WTC11 (cell line): Measurements from ENCODE around the gene SEMA4D. TPM values are rescaled to one million over a fixed set of nuclear protein-coding genes. Genes with fewer than 3 reads are reported as not detected.
A peak's percentile ranks its signal among the peaks of the same experiment; 100 is the strongest.

ENCODE experiments used
- ATAC-seq: fragments of 200-7000 bp; cut with Tn5 transposase; 2 replicates; pipeline ENCODE4 v1.10.0; 2021; ENCODE audit warnings: mild to moderate bottlenecking, moderate library complexity
- CTCF ChIA-PET: fragments of 300-600 bp; sonication (Branson Sonifier 250); formaldehyde crosslinking; loops from one replicate; lab custom pipeline; 2021; ENCODE audit warnings: antibody characterized with exemption; lab: Charles Lee
- POLR2A ChIA-PET: fragments of 350-600 bp; sonication (Branson Sonifier 250); formaldehyde crosslinking; loops from one replicate; lab custom pipeline; 2021; ENCODE audit warnings: antibody characterized with exemption; lab: Charles Lee
- DNase-seq: peaks from one replicate; pipeline ENCODE4 v3.0.0; 2021; ENCODE audit warnings: low spot score
- H3K27ac Mint-ChIP-seq: 2 replicates; pipeline ENCODE4 v1.8.0; 2021; ENCODE audit warnings: mixed read lengths
- H3K27me3 Mint-ChIP-seq: 2 replicates; pipeline ENCODE4 v1.8.0; 2021; ENCODE audit warnings: low read depth, mild to moderate bottlenecking, moderate library complexity, mixed read lengths
- H3K36me3 Mint-ChIP-seq: 2 replicates; pipeline ENCODE4 v1.8.0; 2021; ENCODE audit warnings: mixed read lengths
- H3K4me1 Mint-ChIP-seq: 2 replicates; pipeline ENCODE4 v1.8.0; 2022; ENCODE audit warnings: mixed read lengths
- H3K4me3 Mint-ChIP-seq: 2 replicates; pipeline ENCODE4 v1.8.0; 2021; ENCODE audit warnings: mild to moderate bottlenecking, moderate library complexity, mixed read lengths
- H3K9me3 Mint-ChIP-seq: 2 replicates; pipeline ENCODE4 v1.8.0; 2021; ENCODE audit warnings: mixed read lengths
- ARID4B ChIP-seq: sonication (generic); formaldehyde crosslinking; IDR thresholded peaks from 2 replicates; pipeline ENCODE4 v1.8.0; 2023; ENCODE audit warnings: missing genetic modification reagents, mild to moderate bottlenecking, borderline replicate concordance
- ATF6 ChIP-seq: sonication (generic); formaldehyde crosslinking; IDR thresholded peaks from 2 replicates; pipeline ENCODE4 v1.8.1; 2023; ENCODE audit warnings: mild to moderate bottlenecking, missing genetic modification reagents
- CREM ChIP-seq: sonication (generic); formaldehyde crosslinking; IDR thresholded peaks from 2 replicates; pipeline ENCODE4 v1.8.1; 2022; ENCODE audit warnings: mild to moderate bottlenecking, missing genetic modification reagents, moderate library complexity
- E2F1 ChIP-seq: sonication (generic); formaldehyde crosslinking; IDR thresholded peaks from 2 replicates; pipeline ENCODE4 v1.8.0; 2022; ENCODE audit warnings: mild to moderate bottlenecking, missing genetic modification reagents
- FOXJ3 ChIP-seq: sonication (generic); formaldehyde crosslinking; IDR thresholded peaks from 2 replicates; pipeline ENCODE4 v1.9.0; 2021; ENCODE audit warnings: missing genetic modification reagents, mild to moderate bottlenecking, borderline replicate concordance
- JAZF1 ChIP-seq: fragments of 250-450 bp; sonication (Bioruptor Pico); IDR thresholded peaks from 2 replicates; pipeline ENCODE4 v1.9.0; 2021; ENCODE audit warnings: moderate library complexity, mild to moderate bottlenecking, inconsistent platforms
- KAT7 ChIP-seq: sonication (generic); formaldehyde crosslinking; IDR thresholded peaks from 2 replicates; pipeline ENCODE4 v1.8.1; 2023; ENCODE audit warnings: missing genetic modification reagents, mild to moderate bottlenecking, borderline replicate concordance
- MAX ChIP-seq: sonication (generic); formaldehyde crosslinking; IDR thresholded peaks from 2 replicates; pipeline ENCODE4 v1.8.0; 2022; ENCODE audit warnings: mild to moderate bottlenecking, missing genetic modification reagents
- MYBL2 ChIP-seq: sonication (generic); formaldehyde crosslinking; IDR thresholded peaks from 2 replicates; pipeline ENCODE4 v1.8.1; 2023; ENCODE audit warnings: mild to moderate bottlenecking, moderate library complexity, missing genetic modification reagents
- NFE2L1 ChIP-seq: sonication (generic); formaldehyde crosslinking; IDR thresholded peaks from 2 replicates; pipeline ENCODE4 v1.8.1; 2023; ENCODE audit warnings: missing genetic modification reagents
- NFYB ChIP-seq: sonication (generic); formaldehyde crosslinking; conservative IDR thresholded peaks from 2 replicates; pipeline ENCODE4 v1.8.0; 2022; ENCODE audit warnings: low read depth, missing genetic modification reagents
- RELA ChIP-seq: sonication (generic); formaldehyde crosslinking; IDR thresholded peaks from 2 replicates; pipeline ENCODE4 v1.8.1; 2022; ENCODE audit warnings: missing genetic modification reagents, mild to moderate bottlenecking, borderline replicate concordance
- SP1 ChIP-seq: sonication (generic); formaldehyde crosslinking; conservative IDR thresholded peaks from 2 replicates; pipeline ENCODE4 v1.8.1; 2022; ENCODE audit warnings: missing genetic modification reagents
- ZNF263 ChIP-seq: sonication (generic); formaldehyde crosslinking; IDR thresholded peaks from 2 replicates; pipeline ENCODE4 v1.8.1; 2022; ENCODE audit warnings: low read depth, mild to moderate bottlenecking, moderate library complexity, missing genetic modification reagents
- ZNF671 ChIP-seq: fragments of 250-450 bp; sonication (Bioruptor Pico); IDR thresholded peaks from 2 replicates; pipeline ENCODE4 v1.8.0; 2021; ENCODE audit warnings: mild to moderate bottlenecking
- total RNA-seq: library from RNA; stranded (reverse); gene quantifications from 3 replicates; pipeline ENCODE4 v1.2.3, GENCODE V29; 2021
- TF ChIP-seq, protein P1 (sequence below): sonication (generic); formaldehyde crosslinking; conservative IDR thresholded peaks from 2 replicates; pipeline ENCODE4 v1.8.1; 2023; ENCODE audit warnings: mild to moderate bottlenecking, low read depth, missing genetic modification reagents, moderate library complexity
- TF ChIP-seq, protein P2 (sequence below): fragments of 250-450 bp; sonication (Bioruptor Pico); conservative IDR thresholded peaks from 2 replicates; pipeline ENCODE4 v1.9.0; 2021; ENCODE audit warnings: mild to moderate bottlenecking
- TF ChIP-seq, protein P3 (sequence below): sonication (generic); formaldehyde crosslinking; IDR thresholded peaks from 2 replicates; pipeline ENCODE4 v1.8.0; 2023; ENCODE audit warnings: mild to moderate bottlenecking, missing genetic modification reagents

The SEMA4D gene
- total RNA-seq, 1 experiment from 2014 or later: 67.8 TPM

GRCh38 chr9:89312222-89312571, 185.7 kb downstream of the SEMA4D start (continued):
- TF ChIP-seq, protein P1, sequence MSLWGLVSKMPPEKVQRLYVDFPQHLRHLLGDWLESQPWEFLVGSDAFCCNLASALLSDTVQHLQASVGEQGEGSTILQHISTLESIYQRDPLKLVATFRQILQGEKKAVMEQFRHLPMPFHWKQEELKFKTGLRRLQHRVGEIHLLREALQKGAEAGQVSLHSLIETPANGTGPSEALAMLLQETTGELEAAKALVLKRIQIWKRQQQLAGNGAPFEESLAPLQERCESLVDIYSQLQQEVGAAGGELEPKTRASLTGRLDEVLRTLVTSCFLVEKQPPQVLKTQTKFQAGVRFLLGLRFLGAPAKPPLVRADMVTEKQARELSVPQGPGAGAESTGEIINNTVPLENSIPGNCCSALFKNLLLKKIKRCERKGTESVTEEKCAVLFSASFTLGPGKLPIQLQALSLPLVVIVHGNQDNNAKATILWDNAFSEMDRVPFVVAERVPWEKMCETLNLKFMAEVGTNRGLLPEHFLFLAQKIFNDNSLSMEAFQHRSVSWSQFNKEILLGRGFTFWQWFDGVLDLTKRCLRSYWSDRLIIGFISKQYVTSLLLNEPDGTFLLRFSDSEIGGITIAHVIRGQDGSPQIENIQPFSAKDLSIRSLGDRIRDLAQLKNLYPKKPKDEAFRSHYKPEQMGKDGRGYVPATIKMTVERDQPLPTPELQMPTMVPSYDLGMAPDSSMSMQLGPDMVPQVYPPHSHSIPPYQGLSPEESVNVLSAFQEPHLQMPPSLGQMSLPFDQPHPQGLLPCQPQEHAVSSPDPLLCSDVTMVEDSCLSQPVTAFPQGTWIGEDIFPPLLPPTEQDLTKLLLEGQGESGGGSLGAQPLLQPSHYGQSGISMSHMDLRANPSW (CRISPR knock-in tag): no peak
- no peak for TF ChIP-seq MAX (CRISPR knock-in tag)
- no peak for TF ChIP-seq ZNF263 (CRISPR knock-in tag)
- TF ChIP-seq ZNF671: 0 out of 2 replicates have a peak, but pooled peaks have one; percentile 7
- TF ChIP-seq, protein P2, sequence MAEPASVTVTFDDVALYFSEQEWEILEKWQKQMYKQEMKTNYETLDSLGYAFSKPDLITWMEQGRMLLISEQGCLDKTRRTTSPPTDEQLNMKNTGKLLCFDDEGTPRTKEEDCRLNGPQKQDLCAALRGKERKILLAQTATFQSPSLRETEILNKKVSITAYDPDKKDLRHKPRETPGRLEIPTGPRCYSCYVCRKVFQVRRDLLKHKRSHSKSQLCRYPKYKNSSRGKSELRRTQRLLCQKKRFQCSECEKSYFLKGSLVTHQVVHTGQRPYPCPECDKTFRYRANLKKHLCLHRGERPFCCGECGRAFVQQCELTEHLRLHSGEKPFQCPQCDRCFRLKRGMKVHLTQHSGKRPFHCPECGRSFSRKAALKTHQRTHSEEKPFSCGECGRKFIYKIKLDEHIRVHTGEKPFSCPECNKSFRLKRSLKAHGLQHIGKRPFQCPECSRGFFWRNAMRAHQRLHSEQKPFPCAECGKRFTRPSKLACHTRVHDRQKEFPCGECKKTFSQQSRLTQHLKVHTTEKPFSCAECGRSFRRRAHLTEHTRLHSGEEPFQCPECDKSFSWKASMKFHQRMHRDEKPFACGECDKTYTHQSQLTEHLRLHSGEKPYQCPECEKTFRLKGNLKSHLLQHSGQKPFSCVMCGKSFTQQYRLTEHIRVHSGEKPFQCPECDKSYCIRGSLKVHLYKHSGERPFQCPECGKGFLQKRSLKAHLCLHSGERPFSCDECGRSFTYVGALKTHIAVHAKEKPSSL (CRISPR knock-in tag): 0 out of 2 replicates have a peak, but pooled peaks have one; percentile 6

DNA sequence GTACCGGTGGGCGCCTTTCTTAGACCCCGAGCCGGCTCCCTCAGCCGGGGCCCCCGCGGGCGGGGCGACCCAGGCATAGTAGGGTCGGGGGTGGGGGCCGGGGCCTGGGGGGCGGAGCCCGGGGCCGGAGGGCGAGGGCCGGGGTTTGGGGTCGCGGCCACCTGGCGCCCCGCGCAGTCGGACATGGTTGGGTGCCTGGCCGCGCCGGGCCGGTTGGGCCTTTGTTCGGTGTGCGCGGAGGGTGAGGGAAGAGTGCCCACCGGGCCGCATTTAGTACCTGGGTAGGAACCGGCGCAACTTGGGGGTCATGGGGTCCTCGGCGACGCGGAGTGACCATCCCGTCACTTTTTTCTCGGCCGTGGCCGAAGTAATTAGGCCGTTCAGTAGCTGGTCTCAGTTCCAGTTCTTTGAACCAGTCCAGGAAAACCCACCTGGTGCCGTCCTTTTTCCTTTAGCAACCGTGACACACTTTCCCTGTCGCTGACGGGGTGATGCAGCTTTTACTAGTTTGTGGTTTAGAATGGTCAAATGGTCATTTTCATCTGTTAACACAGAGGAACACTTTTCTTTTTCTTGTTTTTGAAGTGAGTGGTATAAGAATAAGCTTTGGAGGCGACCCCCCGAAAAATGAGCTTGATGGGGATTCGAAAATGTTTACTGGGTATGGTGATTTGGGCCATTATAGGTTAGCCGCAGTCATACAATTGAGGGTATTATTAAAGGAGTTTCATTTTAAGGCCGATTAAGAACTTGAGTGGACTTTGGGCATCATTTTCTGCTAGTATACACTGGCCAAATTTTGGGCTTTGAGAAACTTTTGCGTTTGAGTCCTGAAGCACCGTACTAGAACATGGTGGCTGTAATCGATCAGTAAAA, 186.3 kb downstream of the SEMA4D start:
- ChIA-PET CTCF (no interaction called here), POLR2A (no interaction called here)
- Mint-ChIP-seq H3K4me1 (peaks cover 39% of the 10 kb centered on the region), H3K27ac (peak overlapping the region; percentile 90), H3K9me3 (no peaks in the 10 kb centered on the region), H3K27me3 (no peaks in the 10 kb centered on the region; the same call in 1 of the 2 replicates), H3K4me3 (peak overlapping the region; percentile 93), H3K36me3 (peaks cover 58% of the 10 kb centered on the region)
- peak; percentile 2 for ATAC-seq
- DNase-seq: no peak
- no peak for TF ChIP-seq CREM (CRISPR knock-in tag)
- TF ChIP-seq, protein P3, sequence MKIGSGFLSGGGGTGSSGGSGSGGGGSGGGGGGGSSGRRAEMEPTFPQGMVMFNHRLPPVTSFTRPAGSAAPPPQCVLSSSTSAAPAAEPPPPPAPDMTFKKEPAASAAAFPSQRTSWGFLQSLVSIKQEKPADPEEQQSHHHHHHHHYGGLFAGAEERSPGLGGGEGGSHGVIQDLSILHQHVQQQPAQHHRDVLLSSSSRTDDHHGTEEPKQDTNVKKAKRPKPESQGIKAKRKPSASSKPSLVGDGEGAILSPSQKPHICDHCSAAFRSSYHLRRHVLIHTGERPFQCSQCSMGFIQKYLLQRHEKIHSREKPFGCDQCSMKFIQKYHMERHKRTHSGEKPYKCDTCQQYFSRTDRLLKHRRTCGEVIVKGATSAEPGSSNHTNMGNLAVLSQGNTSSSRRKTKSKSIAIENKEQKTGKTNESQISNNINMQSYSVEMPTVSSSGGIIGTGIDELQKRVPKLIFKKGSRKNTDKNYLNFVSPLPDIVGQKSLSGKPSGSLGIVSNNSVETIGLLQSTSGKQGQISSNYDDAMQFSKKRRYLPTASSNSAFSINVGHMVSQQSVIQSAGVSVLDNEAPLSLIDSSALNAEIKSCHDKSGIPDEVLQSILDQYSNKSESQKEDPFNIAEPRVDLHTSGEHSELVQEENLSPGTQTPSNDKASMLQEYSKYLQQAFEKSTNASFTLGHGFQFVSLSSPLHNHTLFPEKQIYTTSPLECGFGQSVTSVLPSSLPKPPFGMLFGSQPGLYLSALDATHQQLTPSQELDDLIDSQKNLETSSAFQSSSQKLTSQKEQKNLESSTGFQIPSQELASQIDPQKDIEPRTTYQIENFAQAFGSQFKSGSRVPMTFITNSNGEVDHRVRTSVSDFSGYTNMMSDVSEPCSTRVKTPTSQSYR (CRISPR knock-in tag): no peak
- no peak for TF ChIP-seq FOXJ3
- TF ChIP-seq SP1 (CRISPR knock-in tag): no peak
- TF ChIP-seq RELA (CRISPR knock-in tag): no peak
- TF ChIP-seq NFYB: no peak
- TF ChIP-seq ARID4B: no peak
- no peak for TF ChIP-seq MYBL2
- no peak for TF ChIP-seq JAZF1 (CRISPR knock-in tag)
- TF ChIP-seq ATF6 (CRISPR knock-in tag): no peak
- no peak for TF ChIP-seq NFE2L1 (CRISPR knock-in tag)
- 0 out of 2 replicates have a peak, but pooled peaks have one; percentile 14 for TF ChIP-seq KAT7 (CRISPR knock-in tag)
- no peak for TF ChIP-seq E2F1 (CRISPR knock-in tag)
